ENCODE measurements around the gene NUAK2.

Gene NUAK2

GRCh38 chr1:205301842-205302588, 19.5 kb downstream of the NUAK2 start:
- Histone ChIP-seq H3K9me3 (ENCODE audit: control insufficient read depth, low read length) (no peaks in the 10 kb centered on the region), H2BK12ac (ENCODE audit: low read length in 2 of 2) (peak overlapping the region; percentile 12 to 37), H3K36me3 (ENCODE audit: control insufficient read depth in 1 of 2, insufficient read depth in 2 of 2, low read depth in 1 of 2, low read length in 2 of 2) (peaks cover 39 to 41% of the 10 kb centered on the region in 2 experiments), H3K9ac (ENCODE audit: low read length) (peak overlapping the region; percentile 65), H3K4ac (ENCODE audit: low read depth in 1 of 2, low read length in 2 of 2) (peak overlapping the region; percentile 59 to 73), H2BK5ac (ENCODE audit: low read depth, low read length, poor library complexity, severe bottlenecking) (peak overlapping the region; percentile 83), H3K4me2 (ENCODE audit: low read length, poor library complexity, severe bottlenecking) (no peak overlapping the region), H3K27ac (ENCODE audit: low read length, poor library complexity, severe bottlenecking) (peak overlapping the region; percentile 96), H3K4me1 (ENCODE audit: control insufficient read depth, insufficient read depth, low read depth, low read length) (peaks cover 46% of the 10 kb centered on the region), H2AK5ac (ENCODE audit: low read length, severe bottlenecking) (peak overlapping the region; percentile 84), H2AFZ (ENCODE audit: low read depth, low read length) (no peak overlapping the region), H3K4me3 (ENCODE audit: insufficient read depth in 1 of 2, low read depth in 1 of 2, low read length in 2 of 2) (no peak overlapping the region), H3K23ac (ENCODE audit: low read length in 2 of 2) (no peak overlapping the region), H3K79me1 (replicated peaks; ENCODE audit: low read length, poor library complexity, severe bottlenecking) (peaks cover 11% of the 10 kb centered on the region), H2BK120ac (ENCODE audit: low read depth, low read length) (peak overlapping the region; percentile 77), H4K91ac (ENCODE audit: low read length) (peak overlapping the region; percentile 90), H2BK15ac (ENCODE audit: low read depth, poor library complexity, severe bottlenecking) (no peak overlapping the region), H4K8ac (ENCODE audit: low read length) (peak overlapping the region; percentile 85), H3K14ac (ENCODE audit: low read length in 2 of 2) (no peak overlapping the region), H3K18ac (ENCODE audit: low read depth in 1 of 2, low read length in 2 of 2) (peak overlapping the region; percentile 85 to 88), H3K27me3 (ENCODE audit: control insufficient read depth in 1 of 2, insufficient read depth in 1 of 2, low read length in 2 of 2) (no peaks in the 10 kb centered on the region)
- 28% methylated on average over 5 of the region's 6 CpGs for WGBS
- peak; percentile 70 for DNase-seq

GRCh38 chr1:205301205-205301821, 20.2 kb downstream of the NUAK2 start:
- WGBS, result 4% methylated on average over 12 of the region's 14 CpGs
- peak overlapping the region; percentile 96 for H3K27ac ChIP-seq (ENCODE audit: low read length, poor library complexity, severe bottlenecking)
- no peak overlapping the region for H3K4me2 ChIP-seq (ENCODE audit: low read length, poor library complexity, severe bottlenecking)
- H2BK120ac ChIP-seq (ENCODE audit: low read depth, low read length), result peak overlapping the region; percentile 77
- H3K27me3 ChIP-seq (ENCODE audit: control insufficient read depth in 1 of 2, insufficient read depth in 1 of 2, low read length in 2 of 2), result no peaks in the 10 kb centered on the region
- H2AFZ ChIP-seq (ENCODE audit: low read depth, low read length), result peak overlapping the region; percentile 83
- peak overlapping the region; percentile 97 for H2AK5ac ChIP-seq (ENCODE audit: low read length, severe bottlenecking)
- H4K91ac ChIP-seq (ENCODE audit: low read length), result peak overlapping the region; percentile 90
- H3K36me3 ChIP-seq (ENCODE audit: control insufficient read depth in 1 of 2, insufficient read depth in 2 of 2, low read depth in 1 of 2, low read length in 2 of 2), result peaks cover 32 to 34% of the 10 kb centered on the region in 2 experiments
- peak overlapping the region; percentile 85 for H4K8ac ChIP-seq (ENCODE audit: low read length)
- H3K4me3 ChIP-seq (ENCODE audit: insufficient read depth in 1 of 2, low read depth in 1 of 2, low read length in 2 of 2), result no peak overlapping the region
- peak overlapping the region in 1 of 2 experiments; percentile 95 for H3K14ac ChIP-seq (ENCODE audit: low read length in 2 of 2)
- H2BK5ac ChIP-seq (ENCODE audit: low read depth, low read length, poor library complexity, severe bottlenecking), result peak overlapping the region; percentile 90
- peak overlapping the region; percentile 94 to 98 for H2BK12ac ChIP-seq (ENCODE audit: low read length in 2 of 2)
- H3K18ac ChIP-seq (ENCODE audit: low read depth in 1 of 2, low read length in 2 of 2), result peak overlapping the region; percentile 85 to 98
- peaks cover 42% of the 10 kb centered on the region for H3K4me1 ChIP-seq (ENCODE audit: control insufficient read depth, insufficient read depth, low read depth, low read length)
- no peaks in the 10 kb centered on the region for H3K9me3 ChIP-seq (ENCODE audit: control insufficient read depth, low read length)
- peak overlapping the region; percentile 65 for H3K9ac ChIP-seq (ENCODE audit: low read length)
- H3K79me1 ChIP-seq (replicated peaks; ENCODE audit: low read length, poor library complexity, severe bottlenecking), result peaks cover 4% of the 10 kb centered on the region
- DNase-seq, result peak; percentile 86
- H3K4ac ChIP-seq (ENCODE audit: low read depth in 1 of 2, low read length in 2 of 2), result peak overlapping the region; percentile 71 to 99
- H2BK15ac ChIP-seq (ENCODE audit: low read depth, poor library complexity, severe bottlenecking), result no peak overlapping the region
- H3K23ac ChIP-seq (ENCODE audit: low read length in 2 of 2), result peak overlapping the region in 1 of 2 experiments; percentile 23

DNA sequence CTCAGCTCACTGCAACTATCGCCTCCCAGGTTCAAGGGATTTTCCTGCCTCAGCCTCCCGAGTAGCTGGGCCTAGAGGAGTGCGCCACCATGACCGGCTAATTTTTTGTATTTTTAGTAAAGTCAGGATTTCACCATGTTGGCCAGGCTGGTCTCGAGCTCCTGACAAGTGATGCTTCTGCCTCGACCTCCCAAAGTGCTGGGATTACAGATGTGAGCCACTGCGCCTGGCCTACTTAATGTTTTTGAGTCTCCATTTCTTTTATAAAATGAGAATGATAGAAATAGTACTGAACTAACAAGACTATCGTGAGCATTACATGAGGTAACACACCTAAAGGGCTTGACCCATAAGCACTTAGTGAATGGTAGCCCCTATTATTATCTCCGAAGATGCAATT, 21.4 kb downstream of the NUAK2 start:
- Histone ChIP-seq H4K91ac (ENCODE audit: low read length) (peak overlapping the region; percentile 12), H3K23ac (ENCODE audit: low read length in 2 of 2) (no peak overlapping the region), H3K79me1 (replicated peaks; ENCODE audit: low read length, poor library complexity, severe bottlenecking) (peaks cover 2% of the 10 kb centered on the region), H3K4ac (ENCODE audit: low read depth in 1 of 2, low read length in 2 of 2) (peak overlapping the region in 1 of 2 experiments; percentile 63), H3K27me3 (ENCODE audit: control insufficient read depth in 1 of 2, insufficient read depth in 1 of 2, low read length in 2 of 2) (no peaks in the 10 kb centered on the region), H3K36me3 (ENCODE audit: control insufficient read depth in 1 of 2, insufficient read depth in 2 of 2, low read depth in 1 of 2, low read length in 2 of 2) (peaks cover 23% of the 10 kb centered on the region in 2 experiments), H3K9ac (ENCODE audit: low read length) (no peak overlapping the region), H3K27ac (ENCODE audit: low read length, poor library complexity, severe bottlenecking) (peak overlapping the region; percentile 96), H2BK12ac (ENCODE audit: low read length in 2 of 2) (no peak overlapping the region), H3K4me3 (ENCODE audit: insufficient read depth in 1 of 2, low read depth in 1 of 2, low read length in 2 of 2) (no peak overlapping the region), H2BK15ac (ENCODE audit: low read depth, poor library complexity, severe bottlenecking) (peak overlapping the region; percentile 20), H3K18ac (ENCODE audit: low read depth in 1 of 2, low read length in 2 of 2) (no peak overlapping the region), H2BK120ac (ENCODE audit: low read depth, low read length) (no peak overlapping the region), H3K9me3 (ENCODE audit: control insufficient read depth, low read length) (no peaks in the 10 kb centered on the region), H4K8ac (ENCODE audit: low read length) (peak overlapping the region; percentile 28), H2AFZ (ENCODE audit: low read depth, low read length) (no peak overlapping the region), H3K4me2 (ENCODE audit: low read length, poor library complexity, severe bottlenecking) (no peak overlapping the region), H2AK5ac (ENCODE audit: low read length, severe bottlenecking) (peak overlapping the region; percentile 90), H3K4me1 (ENCODE audit: control insufficient read depth, insufficient read depth, low read depth, low read length) (peaks cover 43% of the 10 kb centered on the region), H3K14ac (ENCODE audit: low read length in 2 of 2) (no peak overlapping the region), H2BK5ac (ENCODE audit: low read depth, low read length, poor library complexity, severe bottlenecking) (peak overlapping the region; percentile 68)
- DNase-seq, result no peak
- 94% methylated on average over 8 of the region's 9 CpGs for WGBS
